Thyroid gland (tissue), 4 donors: ENCODE data around the gene MYOZ3. TPM values are rescaled to one million over a fixed set of nuclear protein-coding genes. Genes with fewer than 3 reads are reported as not detected.

ENCODE experiments used
- DNase-seq, 2 donors: peaks; one replicate each; pipeline ENCODE4 v3.0.0-alpha.2; 2019
- H3K27ac ChIP-seq, 3 donors: fragments of 200-600 bp; sonication (generic); 1 replicate in 2 of 3; 2 replicates in 1 of 3; pipeline ENCODE4 v1.5.1; 2016 to 2019; ENCODE audit warnings: mild to moderate bottlenecking in 1 of 3, moderate library complexity in 1 of 3
- H3K27me3 ChIP-seq: fragments of 200-600 bp; sonication (generic); one replicate; pipeline ENCODE4 v1.5.1; 2019
- H3K36me3 ChIP-seq, 2 donors: fragments of 200-600 bp; sonication (generic); one replicate each; pipeline ENCODE4 v1.5.1; 2016 to 2019
- H3K4me1 ChIP-seq, 2 donors: fragments of 200-600 bp; sonication (generic); one replicate each; pipeline ENCODE4 v1.5.1; 2017 to 2019
- H3K4me3 ChIP-seq, 3 donors: fragments of 200-600 bp; sonication (generic); replicated peaks in 1 of 3; 1 replicate in 2 of 3; 2 replicates in 1 of 3; pipeline ENCODE4 v1.5.1; 2016; ENCODE audit warnings: mild to moderate bottlenecking in 1 of 3
- H3K9me3 ChIP-seq: fragments of 200-600 bp; sonication (generic); one replicate; pipeline ENCODE4 v1.5.1; 2017
- POLR2A ChIP-seq, 2 donors: fragments of 450-650 bp; IDR thresholded peaks; one replicate each; pipeline ENCODE4 v1.6.1; 2017; ENCODE audit warnings: antibody characterized with exemption in 2 of 2, mild to moderate bottlenecking in 2 of 2, moderate library complexity in 1 of 2
- WGBS, 2 donors: methylation state at CpG; one replicate each; pipeline ENCODE4 v1.1.5; 2017; 5-methylcytosine and 5-hydroxymethylcytosine counted together
- intact Hi-C: fragments of 100-400 bp; cut with DNase I; formaldehyde crosslinking; loops from one replicate; pipeline ENCODE4 v1.15.1; 2023
- total RNA-seq, 4 donors: library from RNA; depleted of rRNA; stranded (reverse); fragments of >200 nt; gene quantifications; one replicate each; pipeline ENCODE4 v1.2.3, GENCODE V29; 2016
- TF ChIP-seq, protein P1 (sequence below), 6 experiments: fragments of 200-600 bp in 3 of 6; fragments of 450-650 bp in 3 of 6; sonication (generic) in 3 of 6; IDR thresholded peaks; one replicate each; pipeline ENCODE4 v1.5.1; 2016 to 2019; ENCODE audit warnings: antibody characterized with exemption in 6 of 6, mild to moderate bottlenecking in 2 of 6, inconsistent platforms in 1 of 6, moderate library complexity in 1 of 6

MYOZ3 gene
- total RNA-seq, 4 donors from 2014 or later = 0.11 to 0.29 (median 0.13) TPM; not detected in 1

DNA sequence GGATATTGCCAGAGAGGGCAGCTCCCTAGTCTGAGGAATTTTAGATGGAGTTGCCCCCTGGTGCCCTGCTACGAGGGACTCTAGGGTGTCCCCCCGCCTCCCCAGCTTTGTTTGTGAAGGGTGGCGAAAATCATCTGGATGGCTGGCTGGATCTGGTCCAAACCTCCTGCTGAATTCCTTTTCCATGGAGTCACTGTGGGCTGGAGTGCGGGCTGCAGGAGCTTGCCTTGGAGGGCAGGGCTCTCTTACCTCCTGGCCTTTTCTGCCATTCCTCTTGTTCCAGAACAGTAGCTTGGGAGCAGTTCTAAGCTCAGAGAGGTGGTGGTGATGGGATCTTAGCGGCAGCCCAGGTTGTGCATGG lies 18.5 kb upstream of the MYOZ3 start:
- peak; percentile 87 to 92 for DNase-seq
- 4 to 12% methylated on average over 4 to 5 of the region's 5 CpGs for WGBS, 2 donors
- Histone ChIP-seq H3K4me1 (peaks cover 46 to 81% of the 10 kb centered on the region in 2 donors), H3K4me3 (no peak overlapping the region), H3K27ac (peak overlapping the region; percentile 77 to 87 (median 78)), H3K36me3 (no peaks in the 10 kb centered on the region), H3K27me3 (no peaks in the 10 kb centered on the region), H3K9me3 (no peaks in the 10 kb centered on the region)
- intact Hi-C loops = no loop called here
- TF ChIP-seq, protein P1, sequence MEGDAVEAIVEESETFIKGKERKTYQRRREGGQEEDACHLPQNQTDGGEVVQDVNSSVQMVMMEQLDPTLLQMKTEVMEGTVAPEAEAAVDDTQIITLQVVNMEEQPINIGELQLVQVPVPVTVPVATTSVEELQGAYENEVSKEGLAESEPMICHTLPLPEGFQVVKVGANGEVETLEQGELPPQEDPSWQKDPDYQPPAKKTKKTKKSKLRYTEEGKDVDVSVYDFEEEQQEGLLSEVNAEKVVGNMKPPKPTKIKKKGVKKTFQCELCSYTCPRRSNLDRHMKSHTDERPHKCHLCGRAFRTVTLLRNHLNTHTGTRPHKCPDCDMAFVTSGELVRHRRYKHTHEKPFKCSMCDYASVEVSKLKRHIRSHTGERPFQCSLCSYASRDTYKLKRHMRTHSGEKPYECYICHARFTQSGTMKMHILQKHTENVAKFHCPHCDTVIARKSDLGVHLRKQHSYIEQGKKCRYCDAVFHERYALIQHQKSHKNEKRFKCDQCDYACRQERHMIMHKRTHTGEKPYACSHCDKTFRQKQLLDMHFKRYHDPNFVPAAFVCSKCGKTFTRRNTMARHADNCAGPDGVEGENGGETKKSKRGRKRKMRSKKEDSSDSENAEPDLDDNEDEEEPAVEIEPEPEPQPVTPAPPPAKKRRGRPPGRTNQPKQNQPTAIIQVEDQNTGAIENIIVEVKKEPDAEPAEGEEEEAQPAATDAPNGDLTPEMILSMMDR (IDR thresholded peaks at IDR 0.05) = no peak
- no peak for TF ChIP-seq POLR2A (IDR thresholded peaks at IDR 0.05)

DNA sequence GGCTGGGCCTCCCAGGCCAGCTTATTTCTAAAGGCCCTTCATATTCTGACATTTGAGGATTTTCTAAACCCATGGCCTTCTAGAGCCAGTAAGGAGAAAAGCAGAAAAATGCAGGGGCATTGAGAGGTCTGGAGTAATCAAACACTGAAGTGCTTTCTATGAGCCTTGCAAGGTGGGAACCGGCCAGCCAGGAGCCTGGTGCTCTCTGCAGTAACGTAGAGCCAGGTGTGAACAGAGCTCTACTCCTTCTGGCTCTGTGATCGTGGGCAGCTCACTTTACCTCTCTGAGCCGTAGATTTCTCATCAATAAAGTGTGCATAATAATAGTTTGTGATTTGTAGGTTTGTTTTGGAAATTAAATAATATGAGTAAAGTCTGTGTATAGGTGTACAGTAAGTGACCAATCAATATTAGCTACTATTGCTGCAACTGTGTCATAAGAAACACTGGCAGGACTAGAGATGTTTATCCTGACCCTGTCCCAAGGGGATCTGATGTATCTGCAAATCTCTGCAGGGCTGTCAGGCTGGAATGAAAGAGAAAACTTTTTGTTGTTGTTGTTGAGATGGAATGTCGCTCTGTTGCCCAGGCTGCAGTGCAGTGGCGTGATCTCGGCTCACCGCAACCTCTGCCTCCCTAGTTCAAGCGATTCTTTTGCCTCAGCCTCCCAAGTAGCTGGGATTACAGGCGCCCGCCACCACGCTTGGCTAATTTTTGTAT lies 17.9 kb upstream of the MYOZ3 start:
- WGBS, 2 donors = 80 to 81% methylated on average over 12 of the region's 12 CpGs

DNA sequence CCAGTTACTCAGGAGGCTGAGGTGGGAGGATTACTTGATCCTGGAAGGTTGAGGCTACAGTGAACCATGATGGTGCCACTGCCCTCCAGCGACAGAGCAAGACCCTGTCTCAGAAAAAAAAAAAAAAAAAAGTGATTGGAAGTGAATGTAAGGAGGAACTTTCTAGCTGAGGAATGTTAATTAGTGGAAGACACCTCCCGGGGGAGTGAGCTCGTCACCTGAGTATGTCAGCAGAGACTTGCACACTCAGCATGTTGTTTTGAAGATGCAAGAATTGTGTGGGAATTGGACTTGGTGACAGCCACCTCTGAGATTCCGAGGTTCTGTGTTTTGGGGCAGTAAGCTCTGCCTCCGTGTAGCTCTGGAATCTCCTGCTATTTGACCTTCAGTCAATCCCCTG lies 17.0 kb upstream of the MYOZ3 start:
- TF ChIP-seq, protein P1 (IDR thresholded peaks at IDR 0.05) = no peak
- TF ChIP-seq POLR2A (IDR thresholded peaks at IDR 0.05) = no peak
- Histone ChIP-seq H3K4me1 (peaks cover 41 to 76% of the 10 kb centered on the region in 2 donors), H3K36me3 (peaks cover 0 to 7% of the 10 kb centered on the region in 2 donors), H3K4me3 (no peak overlapping the region), H3K27me3 (no peaks in the 10 kb centered on the region), H3K27ac (peak overlapping the region in 2 of 3 donors; percentile 63 to 78), H3K9me3 (no peaks in the 10 kb centered on the region)
- intact Hi-C loops = no loop called here
- no peak for DNase-seq
- 81 to 82% methylated on average over 5 of the region's 5 CpGs for WGBS, 2 donors

More for the DNA sequence above, 17.9 kb upstream of the MYOZ3 start:
- no peak for TF ChIP-seq POLR2A (IDR thresholded peaks at IDR 0.05)
- TF ChIP-seq, protein P1 (IDR thresholded peaks at IDR 0.05) = no peak
- H3K4me1 ChIP-seq = peaks cover 45 to 81% of the 10 kb centered on the region in 2 donors
- no peaks in the 10 kb centered on the region for H3K27me3 ChIP-seq
- intact Hi-C loops = no loop called here
- H3K4me3 ChIP-seq = no peak overlapping the region
- peak overlapping the region; percentile 77 to 87 (median 78) for H3K27ac ChIP-seq
- DNase-seq = peak; percentile 29 to 30
- no peaks in the 10 kb centered on the region for H3K36me3 ChIP-seq
- H3K9me3 ChIP-seq = no peaks in the 10 kb centered on the region

DNA sequence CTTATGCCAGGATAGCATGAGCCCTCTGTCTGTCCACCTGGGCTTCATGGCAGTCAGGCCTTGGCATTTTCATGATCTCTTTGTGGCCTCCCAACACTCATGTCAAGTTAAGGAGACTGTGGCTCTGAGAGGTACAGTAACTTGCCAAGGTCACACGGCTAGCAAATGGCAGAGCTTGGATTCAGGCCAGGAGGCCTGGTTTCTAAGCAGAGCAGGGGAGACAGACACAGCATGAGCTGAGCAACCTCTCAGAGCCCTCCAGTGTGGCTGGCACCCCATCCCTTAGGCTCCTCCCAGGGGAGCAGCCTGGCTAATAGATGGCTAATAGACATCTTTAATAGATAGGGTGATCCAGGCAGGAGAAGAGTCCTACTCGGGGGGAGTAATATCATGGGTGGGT lies 16.5 kb upstream of the MYOZ3 start:
- H3K36me3 ChIP-seq = peaks cover 0 to 12% of the 10 kb centered on the region in 2 donors

DNA sequence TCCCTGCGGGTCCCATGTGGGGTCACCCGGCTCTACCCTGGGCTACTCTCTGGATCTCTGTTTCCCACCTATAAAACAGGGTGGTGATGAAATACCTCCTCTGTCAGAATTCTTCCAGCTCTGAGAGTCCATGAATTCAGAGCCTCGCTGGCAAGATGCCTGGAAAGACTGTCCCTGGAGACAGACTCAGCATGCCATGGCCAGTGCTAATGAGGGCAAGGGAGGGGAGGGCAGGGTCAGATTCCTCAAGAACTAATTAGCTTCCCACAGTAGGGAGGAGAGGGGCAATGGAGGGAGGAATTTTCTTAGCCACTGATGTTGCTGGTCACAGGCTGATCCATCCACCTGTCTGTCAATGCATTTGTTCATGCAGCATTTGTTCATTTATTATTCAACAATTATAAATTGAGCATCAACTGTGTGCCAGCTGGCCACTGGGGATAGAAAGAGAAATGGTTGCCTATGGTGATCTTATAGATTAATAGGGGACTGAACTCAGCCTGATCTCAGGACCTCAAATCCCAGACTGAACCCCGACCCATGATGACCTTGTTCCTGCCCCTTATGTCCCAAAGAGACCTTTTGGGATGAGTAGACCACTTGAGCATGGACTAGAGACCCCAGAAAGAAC lies 15.9 kb upstream of the MYOZ3 start:
- H3K4me3 ChIP-seq = no peak overlapping the region
- peak overlapping the region in 2 of 3 donors; percentile 63 for H3K27ac ChIP-seq
- peaks cover 5 to 14% of the 10 kb centered on the region in 2 donors for H3K36me3 ChIP-seq
- peak; percentile 78 to 83 for DNase-seq
- TF ChIP-seq, protein P1 (IDR thresholded peaks at IDR 0.05) = no peak
- no peak for TF ChIP-seq POLR2A (IDR thresholded peaks at IDR 0.05)
- H3K4me1 ChIP-seq = peaks cover 41 to 64% of the 10 kb centered on the region in 2 donors
- intact Hi-C loops = no loop called here
- no peaks in the 10 kb centered on the region for H3K27me3 ChIP-seq
- no peaks in the 10 kb centered on the region for H3K9me3 ChIP-seq
- 52 to 56% methylated on average over 4 of the region's 4 CpGs for WGBS, 2 donors

More for the DNA sequence above, 16.5 kb upstream of the MYOZ3 start:
- Histone ChIP-seq H3K4me1 (peaks cover 41 to 71% of the 10 kb centered on the region in 2 donors), H3K9me3 (no peaks in the 10 kb centered on the region), H3K4me3 (no peak overlapping the region), H3K27me3 (no peaks in the 10 kb centered on the region), H3K27ac (peak overlapping the region in 2 of 3 donors; percentile 63)
- intact Hi-C loops = no loop called here
- DNase-seq = no peak
- no peak for TF ChIP-seq POLR2A (IDR thresholded peaks at IDR 0.05)
- WGBS, 2 donors = 50 to 51% methylated on average over 2 of the region's 2 CpGs
